K562 (cell line): Measurements from ENCODE around the gene SPNS2. TPM values are rescaled to one million over a fixed set of nuclear protein-coding genes. Genes with fewer than 3 reads are reported as not detected.

ENCODE experiments used
- ATAC-seq: fragments of 200-7000 bp; cut with Tn5 transposase; 3 replicates; pipeline ENCODE4 v1.9.1; 2020; ENCODE audit warnings: moderate library complexity
- BruUV-seq: library from RNA; stranded (reverse); fragments of 400-500 nt; replicated peaks from 2 replicates; lab custom pipeline; 2021; lab: Mats Ljungman, UMichigan
- CTCF ChIA-PET: fragments of 300-600 bp; formaldehyde crosslinking; extraction: SDS; loops from one replicate; lab custom pipeline; 2021; ENCODE audit warnings: low intra/inter-chr PET ratio; lab: Yijun Ruan, JAX
- POLR2A ChIA-PET: fragments of 300-600, 350-650 bp; sonication (Branson Sonifier 250); formaldehyde crosslinking; extraction: SDS; loops from one replicate; lab custom pipeline; 2021; ENCODE audit warnings: antibody characterized with exemption, inconsistent platforms; lab: Yijun Ruan, JAX
- DNase-seq, 4 experiments: peaks; one replicate each; pipeline versions ENCODE4 v3.0.0 to v3.0.0-alpha.2; 2011 to 2018; ENCODE audit warnings: low spot score in 3 of 4, mixed read lengths in 3 of 4; ENCODE audit errors: extremely low read depth in 1 of 4
- FAIRE-seq: peaks from 2 replicates; lab custom pipeline; 2011; peaks lifted over from hg19 to GRCh38; lab: Jason Lieb, UNC
- H2AFZ ChIP-seq: 2 replicates; pipeline ENCODE4 v1.6.0; 2011; ENCODE audit warnings: low read depth, low read length, control low read depth, inconsistent platforms
- H3K27ac ChIP-seq: fragments of 200-600 bp; 3 replicates; pipeline ENCODE4 v1.8.0; 2011; ENCODE audit warnings: low read depth, mild to moderate bottlenecking, control low read depth, inconsistent platforms, low read length, moderate library complexity, mixed read lengths; ENCODE audit errors: extremely low read depth
- H3K27me3 ChIP-seq, 2 experiments: fragments of 300-600 bp in 1 of 2; 2 replicates in 1 of 2; 3 replicates in 1 of 2; pipeline versions ENCODE4 v1.6.0 to v1.8.0; 2011; ENCODE audit warnings: inconsistent platforms in 2 of 2, low read length in 2 of 2, mild to moderate bottlenecking in 1 of 2, mixed read lengths in 1 of 2, moderate library complexity in 1 of 2; ENCODE audit not compliant: control insufficient read depth in 2 of 2, insufficient read depth in 2 of 2
- H3K36me3 ChIP-seq: fragments of 300-600 bp; 3 replicates; pipeline ENCODE4 v1.8.0; 2011; ENCODE audit warnings: mild to moderate bottlenecking, low read length, inconsistent platforms; ENCODE audit not compliant: control insufficient read depth, insufficient read depth
- H3K4me1 ChIP-seq, 2 experiments: fragments of 200-600 bp in 1 of 2; replicated peaks in 1 of 2; 2 replicates in 1 of 2; 3 replicates in 1 of 2; pipeline versions ENCODE4 v1.5.1 to v1.8.0; 2011; ENCODE audit warnings: inconsistent platforms in 2 of 2, low read length in 2 of 2, mild to moderate bottlenecking in 1 of 2, mixed read lengths in 1 of 2, moderate library complexity in 1 of 2; ENCODE audit not compliant: control insufficient read depth in 2 of 2, insufficient read depth in 2 of 2
- H3K4me2 ChIP-seq: 2 replicates; pipeline ENCODE4 v1.6.1; 2011; ENCODE audit warnings: low read length, control low read depth, inconsistent platforms, mixed read lengths; ENCODE audit not compliant: insufficient read depth
- H3K4me3 ChIP-seq: fragments of 200-600 bp; sonication (generic), shearing (Covaris generic); 2 replicates; pipeline ENCODE4 v1.5.1; 2016; ENCODE audit warnings: control low read depth, inconsistent platforms
- H3K79me2 ChIP-seq: fragments of 200-600 bp; 3 replicates; pipeline ENCODE4 v1.8.0; 2011; ENCODE audit warnings: low read length, inconsistent platforms; ENCODE audit not compliant: control insufficient read depth, insufficient read depth
- H3K9ac ChIP-seq, 2 experiments: 2 replicates each; pipeline versions ENCODE4 v1.6.0 to v1.6.1; 2011; ENCODE audit warnings: low read depth in 2 of 2, low read length in 2 of 2, control low read depth in 1 of 2, inconsistent platforms in 1 of 2, mild to moderate bottlenecking in 1 of 2, mixed read lengths in 1 of 2; ENCODE audit not compliant: insufficient read depth in 1 of 2
- H3K9me1 ChIP-seq: one replicate; pipeline ENCODE4 v1.6.0; 2011; ENCODE audit warnings: inconsistent platforms, mild to moderate bottlenecking, low read length, moderate library complexity; ENCODE audit not compliant: control insufficient read depth, insufficient read depth
- H3K9me3 ChIP-seq: replicated peaks from 2 replicates; pipeline ENCODE4 v1.5.1; 2011; ENCODE audit warnings: low read depth, low read length, inconsistent platforms; ENCODE audit not compliant: control insufficient read depth, insufficient read depth
- H4K20me1 ChIP-seq: replicated peaks from 2 replicates; pipeline ENCODE4 v1.6.1; 2011; ENCODE audit warnings: low read length, inconsistent platforms, mixed read lengths; ENCODE audit not compliant: control insufficient read depth, insufficient read depth
- ARID3B ChIP-seq: fragments of 250-450 bp; sonication (Bioruptor Pico); IDR thresholded peaks from 2 replicates; pipeline ENCODE4 v1.4.0; 2020; ENCODE audit warnings: borderline replicate concordance
- KLF13 ChIP-seq: fragments of 450-650 bp; IDR thresholded peaks from 2 replicates; pipeline ENCODE4 v1.6.1; 2016; ENCODE audit warnings: missing genetic modification characterization, low read depth, mild to moderate bottlenecking, missing compliant biosample characterization, moderate library complexity, borderline replicate concordance
- PRDM10 ChIP-seq: fragments of 450-650 bp; IDR thresholded peaks from 2 replicates; pipeline ENCODE4 v1.6.1; 2018; ENCODE audit not compliant: partially characterized antibody
- SUPT5H ChIP-seq: fragments of 450-650 bp; IDR thresholded peaks from 2 replicates; pipeline ENCODE4 v1.6.1; 2016
- WGBS: fragments of 100-300 bp; shearing (Covaris generic); methylation state at CpG from one replicate; pipeline ENCODE4 v1.1.6; 2016; ENCODE audit warnings: low coverage, mixed read lengths; ENCODE audit not compliant: insufficient coverage; ENCODE audit errors: missing lambda C conversion rate; 5-methylcytosine and 5-hydroxymethylcytosine counted together
- in situ Hi-C: fragments of 300-500 bp; cut with MboI; formaldehyde crosslinking; loops from 4 replicates; pipeline ENCODE4 v1.15.0; 2018; ENCODE audit warnings: inconsistent platforms, mixed read lengths
- intact Hi-C: fragments of 100-400 bp; cut with micrococcal nuclease; formaldehyde crosslinking; loops from 2 replicates; pipeline ENCODE4 v1.14.2; 2022
- polyA plus RNA-seq, 8 experiments: library from polyadenylated mRNA; depleted of rRNA in 4 of 8; stranded (reverse) in 5 of 8; unstranded in 3 of 8; fragments of >200 nt; fragmentation: Nextera tagmentation in 2 of 8; fragmentation: Illumina TruSeq in 1 of 8; extraction: Ambion mirVana in 2 of 8; extraction: Trizol in 1 of 8; gene quantifications; 2 replicates each; pipeline versions ENCODE4 v1.2.1 to v1.2.3, GENCODE V29; 2011 to 2014; ENCODE audit warnings: inconsistent platforms in 1 of 8, missing spikeins in 1 of 8
- total RNA-seq, 7 experiments: library from RNA; depleted of rRNA in 6 of 7; stranded (reverse); fragments of >200 nt in 6 of 7; fragmentation: Illumina TruSeq in 2 of 7; extraction: Trizol in 2 of 7; gene quantifications; 2 replicates each; pipeline versions ENCODE4 v1.2.1 to v1.2.3, GENCODE V29; 2011 to 2021; ENCODE audit warnings: low replicate concordance in 1 of 7

SPNS2 gene
- total and polyA plus RNA-seq, 9 of the 15 experiments (the other 6 are each of a cell fraction or from before 2014, with no cell fraction given): 0.06 TPM; not detected in 8

GRCh38 chr17:4527566-4528125, 29.0 kb downstream of the SPNS2 start (continued):
- TF ChIP-seq ARID3B: no peak
- TF ChIP-seq SUPT5H: no peak

- Histone ChIP-seq H3K9me1 (no peaks in the 10 kb centered on the region), H4K20me1 (peaks cover 7% of the 10 kb centered on the region; the same call in 1 of the 2 replicates), H3K4me2 (no peak overlapping the region), H3K9me3 (no peaks in the 10 kb centered on the region), H3K4me3 (no peak overlapping the region), H3K27ac (no peak overlapping the region), H3K36me3 (no peaks in the 10 kb centered on the region), H3K9ac (no peak overlapping the region), H3K27me3 (peaks cover 5 to 37% of the 10 kb centered on the region in 2 experiments; a peak in 4 of 5 replicates), H2AFZ (no peak overlapping the region), H3K4me1 (peaks cover 0 to 22% of the 10 kb centered on the region in 2 experiments; a peak in 2 of 5 replicates), H3K79me2 (no peaks in the 10 kb centered on the region)
- DNase-seq (no peak), FAIRE-seq (no peak), ATAC-seq (no peak)
- TF ChIP-seq PRDM10: peak; percentile 17
- no peak for TF ChIP-seq KLF13
- CTCF ChIA-PET: no interaction called here
- intact Hi-C loops: no loop called here
- in situ Hi-C loops: no loop called here
- POLR2A ChIA-PET: no interaction called here
- 11% methylated on average over 12 of the region's 13 CpGs for WGBS
- BruUV-seq: no TSS peak
These were observed 31.0 kb downstream of the SPNS2 start for GRCh38 chr17:4529533-4530152.
